Kidney tubule cell (primary cell): ENCODE measurements around the gene F9.
"Not testable (repeated sequence)": the region's sequence is repeated elsewhere in the genome, so short reads cannot be mapped to it uniquely, and the experiment has no call there.

Experiments
- DNase-seq: peaks from one replicate; pipeline ENCODE4 v3.0.0-alpha.2; 2018; ENCODE audit warnings: low spot score

Gene F9

GRCh38 chrX:139530550-139530949, at the start of gene F9:
F9 (plus strand) TSS chrX:139530739; CDS start chrX:139530765, 26 bp downstream.
- DNase-seq, result no peak

GRCh38 chrX:139483699-139484098, 46.8 kb upstream of the F9 start:
- DNase-seq, result no peak

- no peak for DNase-seq
Observed at GRCh38 chrX:139484591-139484990, 45.9 kb upstream of the F9 start.

GRCh38 chrX:139495324-139495723, 35.2 kb upstream of the F9 start:
- DNase-seq, result no peak

GRCh38 chrX:139506333-139506732, 24.2 kb upstream of the F9 start:
- DNase-seq, result no peak

- DNase-seq, result no peak
Observed at GRCh38 chrX:139508099-139508498, 22.4 kb upstream of the F9 start.

GRCh38 chrX:139518475-139518874, 12.1 kb upstream of the F9 start:
- DNase-seq, result no peak

- not testable (repeated sequence) for DNase-seq
Observed at GRCh38 chrX:139528829-139529228, 1.7 kb upstream of the F9 start.

- no peak for DNase-seq
Observed at GRCh38 chrX:139532834-139533233, 2.3 kb downstream of the F9 start.

- DNase-seq, result no peak
Observed at GRCh38 chrX:139533444-139533843, 2.9 kb downstream of the F9 start.

- no peak for DNase-seq
Observed at GRCh38 chrX:139538907-139539790, 8.6 kb downstream of the F9 start.

GRCh38 chrX:139542652-139543051, 12.1 kb downstream of the F9 start:
- DNase-seq, result no peak

- no peak for DNase-seq
Observed at GRCh38 chrX:139543920-139544319, 13.4 kb downstream of the F9 start.

- no peak for DNase-seq
Observed at GRCh38 chrX:139544591-139544990, 14.1 kb downstream of the F9 start.

- no peak for DNase-seq
Observed at GRCh38 chrX:139554376-139554775, 23.8 kb downstream of the F9 start.

- DNase-seq, result no peak
Observed at GRCh38 chrX:139554991-139555675, 24.6 kb downstream of the F9 start.

- peak; percentile 69 for DNase-seq
Observed at GRCh38 chrX:139559383-139560042, 29.0 kb downstream of the F9 start.

GRCh38 chrX:139560221-139560620, 29.7 kb downstream of the F9 start:
- peak; percentile 23 for DNase-seq

GRCh38 chrX:139563251-139563650, 32.7 kb downstream of the F9 start:
- DNase-seq, result peak; percentile 22

GRCh38 chrX:139566981-139567380, 36.4 kb downstream of the F9 start:
- no peak for DNase-seq

- no peak for DNase-seq
Observed at GRCh38 chrX:139581068-139581467, 50.5 kb downstream of the F9 start.

GRCh38 chrX:139585613-139586012, 55.1 kb downstream of the F9 start:
- DNase-seq, result no peak

- no peak for DNase-seq
Observed at GRCh38 chrX:139596068-139596467, 65.5 kb downstream of the F9 start.
